ENCODE results near the gene SYF2.

GRCh38 chr1:25208561-25209222 lies 23.6 kb downstream of the SYF2 start:
- TF ChIP-seq POLR2A (IDR thresholded peaks at IDR 0.05), result no peak
- TF ChIP-seq, protein P1, sequence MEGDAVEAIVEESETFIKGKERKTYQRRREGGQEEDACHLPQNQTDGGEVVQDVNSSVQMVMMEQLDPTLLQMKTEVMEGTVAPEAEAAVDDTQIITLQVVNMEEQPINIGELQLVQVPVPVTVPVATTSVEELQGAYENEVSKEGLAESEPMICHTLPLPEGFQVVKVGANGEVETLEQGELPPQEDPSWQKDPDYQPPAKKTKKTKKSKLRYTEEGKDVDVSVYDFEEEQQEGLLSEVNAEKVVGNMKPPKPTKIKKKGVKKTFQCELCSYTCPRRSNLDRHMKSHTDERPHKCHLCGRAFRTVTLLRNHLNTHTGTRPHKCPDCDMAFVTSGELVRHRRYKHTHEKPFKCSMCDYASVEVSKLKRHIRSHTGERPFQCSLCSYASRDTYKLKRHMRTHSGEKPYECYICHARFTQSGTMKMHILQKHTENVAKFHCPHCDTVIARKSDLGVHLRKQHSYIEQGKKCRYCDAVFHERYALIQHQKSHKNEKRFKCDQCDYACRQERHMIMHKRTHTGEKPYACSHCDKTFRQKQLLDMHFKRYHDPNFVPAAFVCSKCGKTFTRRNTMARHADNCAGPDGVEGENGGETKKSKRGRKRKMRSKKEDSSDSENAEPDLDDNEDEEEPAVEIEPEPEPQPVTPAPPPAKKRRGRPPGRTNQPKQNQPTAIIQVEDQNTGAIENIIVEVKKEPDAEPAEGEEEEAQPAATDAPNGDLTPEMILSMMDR (IDR thresholded peaks at IDR 0.05), result no peak

Measured in Peyer's patch (tissue), 4 donors.